ENCODE data around the gene HBM.

- TF ChIP-seq CTCF (IDR thresholded peaks at IDR 0.05) (peak; percentile 85), REST (IDR thresholded peaks at IDR 0.05) (no peak), PBX3 (IDR thresholded peaks at IDR 0.05) (no peak), EP300 (IDR thresholded peaks at IDR 0.05) (no peak), POLR2A (IDR thresholded peaks at IDR 0.05; ENCODE audit: low read length) (no peak), RCOR1 (IDR thresholded peaks at IDR 0.05; ENCODE audit: low read depth, low read length) (no peak), SMC3 (IDR thresholded peaks at IDR 0.05) (peak; percentile 59), TP53 (CRISPR knock-in tag; IDR thresholded peaks at IDR 0.05) (no peak), RAD21 (conservative IDR thresholded peaks at IDR 0.05 in 1 of 2, IDR thresholded peaks at IDR 0.05 in 1 of 2) (peak; percentile 31 to 49; a peak in 2 of 5 replicates)
These were observed 14.4 kb downstream of the HBM start, which contains the start of gene HBQ1 for GRCh38 chr16:180101-180675.

All from A549 (cell line).